ENCODE data around the gene KLHL29.

Gene KLHL29

GRCh38 chr2:23394700-23395099 lies 9.7 kb downstream of the KLHL29 start:
- DNase-seq (ENCODE audit: low spot score), result no peak

GRCh38 chr2:23397478-23397877 lies 12.5 kb downstream of the KLHL29 start:
- DNase-seq (ENCODE audit: low spot score), result no peak

- no peak for DNase-seq (ENCODE audit: low spot score)
These were observed 14.8 kb downstream of the KLHL29 start for GRCh38 chr2:23399674-23400261.

- no peak for DNase-seq (ENCODE audit: low spot score)
These were observed 15.7 kb downstream of the KLHL29 start for GRCh38 chr2:23400703-23401102.

GRCh38 chr2:23401427-23402204 lies 16.6 kb downstream of the KLHL29 start:
- no peak for DNase-seq (ENCODE audit: low spot score)

GRCh38 chr2:23402205-23402740 lies 17.3 kb downstream of the KLHL29 start:
- DNase-seq (ENCODE audit: low spot score), result no peak

GRCh38 chr2:23404426-23404825 lies 19.4 kb downstream of the KLHL29 start:
- peak; percentile 75 for DNase-seq (ENCODE audit: low spot score)

GRCh38 chr2:23409248-23409647 lies 24.3 kb downstream of the KLHL29 start:
- no peak for DNase-seq (ENCODE audit: low spot score)

GRCh38 chr2:23410596-23410995 lies 25.6 kb downstream of the KLHL29 start:
- DNase-seq (ENCODE audit: low spot score), result no peak

- no peak for DNase-seq (ENCODE audit: low spot score)
These were observed 26.9 kb downstream of the KLHL29 start for GRCh38 chr2:23411752-23412431.

- DNase-seq (ENCODE audit: low spot score), result no peak
These were observed 27.7 kb downstream of the KLHL29 start for GRCh38 chr2:23412556-23413155.

- DNase-seq (ENCODE audit: low spot score), result no peak
These were observed 28.7 kb downstream of the KLHL29 start for GRCh38 chr2:23413641-23414040.

- DNase-seq (ENCODE audit: low spot score), result no peak
These were observed 29.1 kb downstream of the KLHL29 start for GRCh38 chr2:23414106-23414505.

GRCh38 chr2:23414871-23415270 lies 29.9 kb downstream of the KLHL29 start:
- no peak for DNase-seq (ENCODE audit: low spot score)

GRCh38 chr2:23417310-23417709 lies 32.3 kb downstream of the KLHL29 start:
- DNase-seq (ENCODE audit: low spot score), result no peak

GRCh38 chr2:23418056-23418455 lies 33.1 kb downstream of the KLHL29 start:
- no peak for DNase-seq (ENCODE audit: low spot score)

GRCh38 chr2:23418461-23418911 lies 33.5 kb downstream of the KLHL29 start:
- DNase-seq (ENCODE audit: low spot score), result no peak

- no peak for DNase-seq (ENCODE audit: low spot score)
These were observed 34.5 kb downstream of the KLHL29 start for GRCh38 chr2:23419171-23420090.

- DNase-seq (ENCODE audit: low spot score), result no peak
These were observed 35.3 kb downstream of the KLHL29 start for GRCh38 chr2:23420091-23420839.

- no peak for DNase-seq (ENCODE audit: low spot score)
These were observed 36.0 kb downstream of the KLHL29 start for GRCh38 chr2:23420840-23421476.
